OCI-LY3 (cell line): Measurements from ENCODE around the gene EXOSC7.

Source experiments
- H2AFZ ChIP-seq: fragments of 200-600, 300-600 bp; shearing (Covaris generic); 2 replicates; pipeline ENCODE4 v1.6.0; 2014; ENCODE audit warnings: antibody characterized with exemption, low read depth, low read length
- H3K27ac ChIP-seq: fragments of 200-600, 300-600 bp; sonication (generic); 2 replicates; pipeline ENCODE4 v1.5.1; 2014; ENCODE audit warnings: mild to moderate bottlenecking, low read length, moderate library complexity, mixed read lengths
- H3K27me3 ChIP-seq: fragments of 200-600, 300-600 bp; sonication (generic); 2 replicates; pipeline ENCODE4 v1.6.1; 2014; ENCODE audit warnings: low read depth, low read length, mixed read lengths
- H3K36me3 ChIP-seq: fragments of 200-600, 300-600 bp; sonication (generic); replicated peaks from 2 replicates; pipeline ENCODE3; 2014; ENCODE audit warnings: low read depth, low read length, mixed read lengths
- H3K4me1 ChIP-seq: fragments of 300-600, 200-600 bp; sonication (generic); 2 replicates; pipeline ENCODE4 v1.6.1; 2014; ENCODE audit warnings: low read length, mixed read lengths
- H3K4me2 ChIP-seq: fragments of 200-600, 300-600 bp; sonication (generic); 2 replicates; pipeline ENCODE4 v1.6.1; 2014; ENCODE audit warnings: low read length, mixed read lengths
- H3K4me3 ChIP-seq: fragments of 300-600, 200-600 bp; sonication (generic); 2 replicates; pipeline ENCODE4 v1.5.1; 2014; ENCODE audit warnings: antibody characterized with exemption, mild to moderate bottlenecking, low read length, moderate library complexity
- H3K79me2 ChIP-seq: fragments of 300-600, 200-600 bp; shearing (Covaris generic); 2 replicates; pipeline ENCODE4 v1.6.1; 2014; ENCODE audit warnings: mild to moderate bottlenecking, low read length, mixed read lengths
- H3K9ac ChIP-seq: fragments of 300-600, 200-600 bp; shearing (Covaris generic); 2 replicates; pipeline ENCODE4 v1.6.0; 2014; ENCODE audit warnings: mild to moderate bottlenecking, low read length, moderate library complexity
- H3K9me3 ChIP-seq: fragments of 200-600, 300-600 bp; shearing (Covaris generic); 2 replicates; pipeline ENCODE4 v1.6.1; 2014; ENCODE audit warnings: low read length, mixed read lengths; ENCODE audit not compliant: insufficient read depth
- H4K20me1 ChIP-seq: fragments of 200-600, 300-600 bp; sonication (generic); 2 replicates; pipeline ENCODE4 v1.6.1; 2016; ENCODE audit warnings: low read length, mixed read lengths; ENCODE audit not compliant: insufficient read depth
- EZH2phosphoT487 ChIP-seq: fragments of 200-600 bp; shearing (Covaris generic); IDR thresholded peaks from 2 replicates; pipeline ENCODE4 v1.6.1; 2018; ENCODE audit warnings: antibody characterized with exemption, mixed run types, low read depth
- TF ChIP-seq, protein P1 (sequence below): fragments of 200-600, 300-600 bp; sonication (generic); IDR thresholded peaks from 2 replicates; pipeline ENCODE4 v1.5.1; 2014; ENCODE audit warnings: antibody characterized with exemption, low read length, low read depth

Gene EXOSC7

GRCh38 chr3:44930911-44931310 is 45.1 kb upstream of the EXOSC7 start:
- no peak overlapping the region for H3K4me3 ChIP-seq
- no peak overlapping the region for H3K27ac ChIP-seq
- H2AFZ ChIP-seq, result no peak overlapping the region
- no peak overlapping the region for H3K4me2 ChIP-seq
- H3K79me2 ChIP-seq, result 0 out of 2 replicates have a peak, but pooled peaks cover 3% of the 10 kb centered on the region
- no peaks in the 10 kb centered on the region for H3K27me3 ChIP-seq
- no peaks in the 10 kb centered on the region; the same call in 1 of the 2 replicates for H4K20me1 ChIP-seq
- TF ChIP-seq EZH2phosphoT487, result no peak
- TF ChIP-seq, protein P1, sequence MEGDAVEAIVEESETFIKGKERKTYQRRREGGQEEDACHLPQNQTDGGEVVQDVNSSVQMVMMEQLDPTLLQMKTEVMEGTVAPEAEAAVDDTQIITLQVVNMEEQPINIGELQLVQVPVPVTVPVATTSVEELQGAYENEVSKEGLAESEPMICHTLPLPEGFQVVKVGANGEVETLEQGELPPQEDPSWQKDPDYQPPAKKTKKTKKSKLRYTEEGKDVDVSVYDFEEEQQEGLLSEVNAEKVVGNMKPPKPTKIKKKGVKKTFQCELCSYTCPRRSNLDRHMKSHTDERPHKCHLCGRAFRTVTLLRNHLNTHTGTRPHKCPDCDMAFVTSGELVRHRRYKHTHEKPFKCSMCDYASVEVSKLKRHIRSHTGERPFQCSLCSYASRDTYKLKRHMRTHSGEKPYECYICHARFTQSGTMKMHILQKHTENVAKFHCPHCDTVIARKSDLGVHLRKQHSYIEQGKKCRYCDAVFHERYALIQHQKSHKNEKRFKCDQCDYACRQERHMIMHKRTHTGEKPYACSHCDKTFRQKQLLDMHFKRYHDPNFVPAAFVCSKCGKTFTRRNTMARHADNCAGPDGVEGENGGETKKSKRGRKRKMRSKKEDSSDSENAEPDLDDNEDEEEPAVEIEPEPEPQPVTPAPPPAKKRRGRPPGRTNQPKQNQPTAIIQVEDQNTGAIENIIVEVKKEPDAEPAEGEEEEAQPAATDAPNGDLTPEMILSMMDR, result no peak
- H3K36me3 ChIP-seq, result peaks cover 26% of the 10 kb centered on the region
- no peak overlapping the region for H3K9ac ChIP-seq
- no peaks in the 10 kb centered on the region for H3K9me3 ChIP-seq
- no peaks in the 10 kb centered on the region for H3K4me1 ChIP-seq

DNA sequence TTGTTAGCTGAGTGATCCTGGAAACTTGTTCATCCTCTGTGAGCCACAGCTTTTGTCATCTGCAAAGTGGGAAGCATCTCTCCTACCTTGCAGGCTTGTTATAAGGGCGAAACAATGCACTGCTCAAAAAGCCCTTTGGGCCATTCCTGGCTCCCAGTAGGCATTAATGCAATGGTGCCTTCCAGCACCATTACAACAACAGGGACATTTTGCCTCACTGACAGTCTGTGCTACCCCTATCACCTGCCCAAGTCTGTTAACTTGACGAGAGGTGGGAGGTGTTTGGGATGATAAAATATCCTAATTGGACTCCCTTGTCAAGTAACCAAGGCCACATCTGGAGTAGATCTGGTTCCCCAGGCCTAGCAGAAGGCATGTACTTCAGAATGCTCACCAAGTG is 44.3 kb upstream of the EXOSC7 start:
- H3K4me1 ChIP-seq, result no peaks in the 10 kb centered on the region
- no peak overlapping the region for H3K27ac ChIP-seq
- TF ChIP-seq, protein P1, result no peak
- TF ChIP-seq EZH2phosphoT487, result no peak
- no peak overlapping the region for H3K4me3 ChIP-seq
- H3K36me3 ChIP-seq, result peaks cover 21% of the 10 kb centered on the region
- no peaks in the 10 kb centered on the region for H3K9me3 ChIP-seq
- no peak overlapping the region for H3K9ac ChIP-seq
- 0 out of 2 replicates have a peak, but pooled peaks cover 3% of the 10 kb centered on the region for H3K79me2 ChIP-seq
- H2AFZ ChIP-seq, result no peak overlapping the region
- no peak overlapping the region for H3K4me2 ChIP-seq
- no peaks in the 10 kb centered on the region; the same call in 1 of the 2 replicates for H4K20me1 ChIP-seq
- no peaks in the 10 kb centered on the region for H3K27me3 ChIP-seq

DNA sequence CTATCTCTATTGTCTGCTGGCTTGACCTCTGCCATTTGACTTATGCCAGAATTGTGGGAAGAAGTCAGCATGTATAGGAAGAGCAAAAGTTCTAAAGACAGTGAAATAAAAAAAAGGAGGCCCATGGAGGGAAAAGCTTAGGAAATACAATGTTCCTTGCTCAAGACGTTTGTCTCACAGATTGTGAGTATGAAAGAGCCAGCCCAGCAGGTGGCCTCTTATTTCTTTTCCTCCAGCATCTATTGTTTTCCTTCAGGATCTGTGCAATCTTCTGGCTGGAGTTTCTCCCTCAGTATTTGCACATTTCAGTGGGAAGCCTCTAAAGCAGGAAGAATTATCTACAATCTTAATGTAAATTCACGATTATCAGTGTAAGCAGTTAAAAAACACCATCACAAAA is 43.8 kb upstream of the EXOSC7 start:
- peaks cover 17% of the 10 kb centered on the region for H3K36me3 ChIP-seq
- no peak overlapping the region for H3K27ac ChIP-seq
- H3K27me3 ChIP-seq, result no peaks in the 10 kb centered on the region
- no peaks in the 10 kb centered on the region for H3K4me1 ChIP-seq
- no peak overlapping the region for H3K4me3 ChIP-seq
- no peak overlapping the region for H3K9ac ChIP-seq
- no peaks in the 10 kb centered on the region for H3K9me3 ChIP-seq
- TF ChIP-seq EZH2phosphoT487, result no peak
- TF ChIP-seq, protein P1, result no peak
- 0 out of 2 replicates have a peak, but pooled peaks cover 3% of the 10 kb centered on the region for H3K79me2 ChIP-seq
- H2AFZ ChIP-seq, result no peak overlapping the region
- H4K20me1 ChIP-seq, result no peaks in the 10 kb centered on the region; the same call in 1 of the 2 replicates
- no peak overlapping the region for H3K4me2 ChIP-seq

- Histone ChIP-seq H3K9ac (no peak overlapping the region), H3K4me1 (no peaks in the 10 kb centered on the region), H3K4me3 (no peak overlapping the region), H3K27ac (no peak overlapping the region), H3K36me3 (peaks cover 17% of the 10 kb centered on the region), H3K9me3 (no peaks in the 10 kb centered on the region), H2AFZ (no peak overlapping the region), H4K20me1 (no peaks in the 10 kb centered on the region; the same call in 1 of the 2 replicates), H3K27me3 (no peaks in the 10 kb centered on the region), H3K79me2 (0 out of 2 replicates have a peak, but pooled peaks cover 3% of the 10 kb centered on the region), H3K4me2 (no peak overlapping the region)
- TF ChIP-seq, protein P1, result no peak
- no peak for TF ChIP-seq EZH2phosphoT487
Observed at GRCh38 chr3:44932986-44933944, 42.8 kb upstream of the EXOSC7 start.
